A204.1 (cell line): ENCODE results near the gene OR51V1.
"Not testable (repeated sequence)": the region's sequence is repeated elsewhere in the genome, so short reads cannot be mapped to it uniquely, and the experiment has no call there.

Source experiments
- FAIRE-seq: peaks from 2 replicates; lab custom pipeline; 2012; peaks lifted over from hg19 to GRCh38; lab: Jason Lieb, UNC

Gene OR51V1, protein sequence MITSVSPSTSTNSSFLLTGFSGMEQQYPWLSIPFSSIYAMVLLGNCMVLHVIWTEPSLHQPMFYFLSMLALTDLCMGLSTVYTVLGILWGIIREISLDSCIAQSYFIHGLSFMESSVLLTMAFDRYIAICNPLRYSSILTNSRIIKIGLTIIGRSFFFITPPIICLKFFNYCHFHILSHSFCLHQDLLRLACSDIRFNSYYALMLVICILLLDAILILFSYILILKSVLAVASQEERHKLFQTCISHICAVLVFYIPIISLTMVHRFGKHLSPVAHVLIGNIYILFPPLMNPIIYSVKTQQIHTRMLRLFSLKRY

DNA sequence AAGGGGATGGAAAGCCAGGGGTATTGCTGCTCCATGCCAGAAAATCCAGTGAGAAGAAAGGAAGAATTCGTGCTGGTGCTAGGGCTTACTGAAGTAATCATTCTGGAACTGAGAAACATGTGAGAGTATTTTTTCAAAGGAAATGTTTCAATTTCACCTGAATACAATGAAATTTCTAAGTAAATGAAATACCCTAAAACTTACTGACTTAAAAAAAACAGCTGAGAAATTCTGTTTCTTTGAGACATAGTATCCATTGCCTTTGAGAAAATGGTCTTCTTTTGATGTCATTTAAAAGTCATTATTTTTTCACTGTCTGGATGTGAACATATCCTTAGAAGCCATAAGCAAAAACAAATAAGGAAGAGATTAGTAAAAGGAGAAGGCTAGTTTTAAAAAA is at the start of gene OR51V1:
Gene OR51V1 (minus strand): TSS at position 101 of the 400 bp plus-strand sequence. CDS start 0 bp downstream, at position 101.
- no peak for FAIRE-seq

DNA sequence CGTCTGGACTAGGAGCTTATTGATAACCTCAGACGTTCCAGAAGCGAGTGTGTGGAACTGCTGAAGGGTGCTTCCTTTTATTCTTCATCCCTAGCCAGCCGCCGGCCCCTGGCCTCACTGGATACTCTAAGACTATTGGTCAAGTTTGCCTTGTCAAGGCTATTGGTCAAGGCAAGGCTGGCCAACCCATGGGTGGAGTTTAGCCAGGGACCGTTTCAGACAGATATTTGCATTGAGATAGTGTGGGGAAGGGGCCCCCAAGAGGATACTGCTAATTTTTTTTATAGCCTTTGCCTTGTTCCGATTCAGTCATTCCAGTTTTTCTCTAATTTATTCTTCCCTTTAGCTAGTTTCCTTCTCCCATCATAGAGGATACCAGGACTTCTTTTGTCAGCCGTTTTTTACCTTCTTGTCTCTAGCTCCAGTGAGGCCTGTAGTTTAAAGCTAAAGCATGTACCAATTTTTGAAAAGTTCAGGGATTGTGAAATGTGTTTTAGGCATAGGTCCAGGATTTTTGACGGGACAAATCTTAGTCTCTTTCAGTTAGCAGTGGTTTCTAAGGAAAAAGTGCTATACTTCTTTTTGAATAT is 49.4 kb upstream of the OR51V1 start, which contains the start of gene HBG1:
Gene HBG1 (minus strand): TSS at position 51 of the 590 bp plus-strand sequence. CDS start 53 bp downstream, outside the sequence.
- not testable (repeated sequence) for FAIRE-seq

DNA sequence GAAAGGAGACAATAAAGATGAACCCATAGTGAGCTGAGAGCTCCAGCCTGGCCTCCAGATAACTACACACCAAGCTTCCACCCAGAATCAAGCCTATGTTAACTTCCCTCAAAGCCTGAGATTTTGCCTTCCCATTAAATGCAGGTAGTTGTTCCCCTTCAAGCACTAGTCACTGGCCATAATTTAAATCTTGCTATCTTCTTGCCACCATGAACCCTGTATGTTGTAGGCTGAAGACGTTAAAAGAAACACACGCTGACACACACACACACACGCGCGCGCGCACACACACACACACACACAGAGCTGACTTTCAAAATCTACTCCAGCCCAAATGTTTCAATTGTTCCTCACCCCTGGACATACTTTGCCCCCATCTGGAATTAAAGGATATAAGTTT is 48.0 kb upstream of the OR51V1 start:
- not testable (repeated sequence) for FAIRE-seq

DNA sequence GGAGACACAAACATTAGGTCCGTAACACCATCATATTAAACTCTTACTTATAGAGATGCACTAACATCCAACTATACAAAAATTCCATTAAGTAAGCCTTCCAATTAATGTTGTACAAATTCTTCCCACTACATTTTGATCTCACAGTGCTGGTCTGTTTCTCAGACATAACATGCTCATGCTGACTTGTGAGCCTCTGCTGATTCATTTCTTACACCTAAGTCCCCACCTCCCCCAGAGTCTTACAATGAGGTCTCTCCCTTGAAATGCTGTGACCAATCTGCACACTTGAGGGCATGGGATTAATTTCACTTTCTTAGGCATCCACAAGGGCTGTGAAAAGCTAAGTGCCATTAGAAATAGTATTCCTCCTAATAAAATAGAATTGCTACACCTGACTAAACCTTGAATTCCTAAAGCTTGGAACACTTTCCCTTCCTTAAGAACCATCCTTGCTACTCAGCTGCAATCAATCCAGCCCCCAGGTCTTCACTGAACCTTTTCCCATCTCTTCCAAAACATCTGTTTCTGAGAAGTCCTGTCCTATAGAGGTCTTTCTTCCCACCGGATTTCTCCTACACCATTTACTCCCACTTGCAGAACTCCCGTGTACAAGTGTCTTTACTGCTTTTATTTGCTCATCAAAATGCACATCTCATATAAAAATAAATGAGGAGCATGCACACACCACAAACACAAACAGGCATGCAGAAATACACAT is 47.1 kb upstream of the OR51V1 start:
- no peak for FAIRE-seq

DNA sequence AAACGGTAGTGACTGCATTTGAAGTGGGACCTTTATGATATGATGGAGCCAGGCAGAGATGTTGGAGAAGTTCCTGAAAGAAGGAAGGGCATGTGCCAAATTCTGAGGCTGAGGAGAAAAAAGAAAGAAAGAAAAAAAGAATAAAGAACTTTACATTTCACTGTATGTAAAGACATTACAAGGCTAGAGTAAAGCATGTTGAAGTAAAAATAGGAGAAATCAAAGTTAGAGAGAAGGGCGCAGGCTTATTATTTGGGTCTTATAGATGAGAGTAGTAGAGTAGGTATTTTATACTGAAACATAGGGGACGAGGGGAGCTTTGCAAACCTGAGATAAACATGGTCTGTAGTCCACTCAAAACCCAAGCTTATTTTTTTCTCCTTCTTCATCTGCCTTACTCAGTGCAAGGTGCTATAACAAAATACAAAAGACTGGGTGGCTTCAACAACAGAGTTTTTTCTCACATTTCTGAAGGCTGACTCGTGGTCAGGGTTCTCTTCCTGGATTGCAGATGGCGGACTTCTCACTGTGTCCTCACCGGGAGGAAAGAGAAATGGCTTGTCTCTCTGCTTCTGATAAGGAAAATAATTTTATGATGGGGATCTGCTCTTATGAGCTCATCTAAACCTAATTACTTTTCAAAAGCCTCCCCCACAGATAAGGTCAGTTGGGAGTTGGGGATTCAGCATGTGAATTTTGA is 46.4 kb upstream of the OR51V1 start:
- no peak for FAIRE-seq

DNA sequence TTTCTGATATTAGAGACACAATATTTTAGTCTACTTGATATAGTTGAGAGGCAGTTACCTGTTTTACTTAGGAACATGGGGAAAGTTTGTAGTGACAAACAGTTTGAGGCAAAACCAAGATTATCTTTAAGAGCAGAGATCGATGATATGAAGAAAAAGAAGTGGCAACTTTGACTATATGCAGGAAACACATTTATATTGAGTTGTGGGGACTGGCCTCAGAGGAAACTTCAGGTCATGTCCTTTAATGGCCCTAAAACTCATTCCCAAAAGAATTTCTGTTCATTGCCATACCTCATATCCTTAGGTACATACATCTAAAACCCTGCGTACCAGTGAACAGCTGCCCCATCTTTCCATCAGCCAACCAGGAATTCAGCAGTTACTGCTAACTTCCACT is 44.7 kb upstream of the OR51V1 start:
- no peak for FAIRE-seq

DNA sequence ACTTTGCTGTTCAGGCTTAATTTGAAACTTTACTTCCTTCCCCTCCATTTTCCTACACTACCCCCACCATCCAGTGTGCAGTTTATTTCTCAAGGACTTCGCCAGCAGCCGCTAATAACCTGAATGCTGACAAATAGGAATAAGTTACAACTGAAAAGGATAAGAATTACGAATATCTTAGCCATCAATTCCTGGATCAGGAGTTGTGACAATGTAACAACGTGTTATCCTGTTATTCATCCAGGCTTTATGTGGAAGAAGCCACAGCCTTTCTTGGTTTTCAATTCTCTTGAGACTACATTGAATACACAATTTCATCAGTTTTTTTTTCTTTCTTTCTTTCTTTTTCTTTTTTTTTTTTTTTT is 43.3 kb upstream of the OR51V1 start:
- no peak for FAIRE-seq

DNA sequence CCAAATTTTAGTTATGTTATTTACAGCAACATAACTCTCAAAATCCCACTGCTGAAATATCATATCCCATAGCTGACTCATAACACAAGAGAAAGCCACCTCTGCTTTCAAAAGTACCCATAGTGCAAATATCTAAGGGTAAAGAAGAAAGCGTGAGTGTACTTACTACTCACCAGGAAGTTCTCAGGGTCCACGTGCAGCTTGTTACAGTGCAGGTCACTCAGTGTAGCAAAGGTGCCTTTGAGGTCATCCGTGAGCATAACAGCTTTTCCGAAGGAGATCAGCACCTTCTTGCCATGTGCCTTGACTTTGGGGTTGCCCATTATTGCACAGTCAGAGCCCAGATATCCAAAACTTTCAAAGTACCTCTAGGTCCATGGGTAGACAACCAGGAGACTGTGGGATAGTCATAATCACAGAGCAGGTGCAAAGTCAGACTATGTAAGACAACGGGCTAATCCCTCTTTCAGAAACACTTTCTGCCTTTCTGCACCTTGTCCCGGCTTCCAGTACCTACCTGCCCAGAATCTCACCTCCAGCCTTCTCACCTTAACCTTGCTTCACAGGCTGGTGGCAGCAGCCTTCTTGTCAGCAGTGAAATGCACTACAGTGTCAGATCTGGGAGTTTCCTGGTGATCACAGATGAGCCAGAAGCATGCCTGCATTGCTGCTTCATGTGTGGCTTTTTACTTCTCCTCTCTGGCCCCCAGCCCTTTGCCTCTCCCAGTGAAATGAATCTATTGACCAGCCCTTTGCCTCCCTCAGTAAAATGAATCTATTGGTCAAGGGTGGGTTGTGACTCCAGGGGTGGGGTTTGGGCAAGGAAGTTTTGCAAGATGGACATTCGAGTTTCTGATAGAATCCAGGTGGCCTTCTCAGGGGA is 42.7 kb upstream of the OR51V1 start:
- no peak for FAIRE-seq

DNA sequence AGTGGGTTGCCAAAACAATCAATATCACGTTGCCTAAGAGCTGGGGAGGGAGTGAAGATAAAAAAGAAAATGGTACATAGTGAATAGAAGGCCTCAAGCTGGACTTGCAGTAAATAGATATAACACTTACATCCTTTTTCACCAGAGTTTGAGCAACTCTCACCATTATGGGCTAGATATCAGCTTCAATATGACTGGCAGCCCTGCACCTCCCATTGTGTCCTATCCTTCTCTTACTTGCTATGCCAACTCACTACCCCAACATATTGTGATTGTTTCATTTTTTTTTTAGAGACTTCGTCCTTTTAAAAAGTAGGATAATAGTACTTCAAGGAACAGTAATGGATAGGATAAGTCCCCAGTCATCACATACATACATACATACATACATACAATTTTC is 41.7 kb upstream of the OR51V1 start:
- no peak for FAIRE-seq

DNA sequence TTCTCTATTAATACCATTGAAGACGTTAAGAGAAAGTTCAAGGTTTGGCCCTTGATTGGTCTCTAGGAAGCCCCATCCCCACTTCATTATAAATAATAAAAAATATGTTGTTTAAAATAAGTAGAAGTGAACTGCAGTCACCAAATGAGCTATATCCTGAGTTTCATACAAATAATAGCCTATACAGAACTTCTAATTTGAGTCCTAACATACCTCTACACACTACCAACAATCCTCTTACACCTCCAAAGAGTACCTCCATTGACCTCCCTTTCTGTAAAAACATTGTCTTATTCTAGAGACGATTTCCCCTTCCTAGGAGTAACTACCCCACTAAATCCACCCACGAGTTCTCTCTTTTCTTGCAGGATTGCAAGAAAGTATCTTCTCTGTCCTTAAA is 41.0 kb upstream of the OR51V1 start:
- no peak for FAIRE-seq

DNA sequence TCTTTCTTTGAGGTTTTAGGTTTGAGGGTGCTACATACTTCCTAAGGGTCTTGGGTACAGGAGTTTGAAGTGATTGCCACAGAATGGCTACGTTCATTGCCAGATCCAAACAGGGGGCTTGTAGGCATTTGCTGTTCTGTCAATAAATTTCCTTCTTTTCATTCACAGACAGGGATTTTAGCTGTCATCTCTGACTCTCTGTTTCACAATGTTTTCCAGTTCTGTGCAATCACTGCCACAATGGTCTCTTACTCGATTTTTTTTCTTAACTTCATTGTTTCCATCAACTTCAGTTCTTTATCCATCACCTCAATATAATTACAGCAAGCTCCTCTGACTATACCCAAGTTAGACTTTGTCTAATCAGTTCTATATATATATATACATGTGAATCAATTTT is 40.0 kb upstream of the OR51V1 start:
- FAIRE-seq: no peak

DNA sequence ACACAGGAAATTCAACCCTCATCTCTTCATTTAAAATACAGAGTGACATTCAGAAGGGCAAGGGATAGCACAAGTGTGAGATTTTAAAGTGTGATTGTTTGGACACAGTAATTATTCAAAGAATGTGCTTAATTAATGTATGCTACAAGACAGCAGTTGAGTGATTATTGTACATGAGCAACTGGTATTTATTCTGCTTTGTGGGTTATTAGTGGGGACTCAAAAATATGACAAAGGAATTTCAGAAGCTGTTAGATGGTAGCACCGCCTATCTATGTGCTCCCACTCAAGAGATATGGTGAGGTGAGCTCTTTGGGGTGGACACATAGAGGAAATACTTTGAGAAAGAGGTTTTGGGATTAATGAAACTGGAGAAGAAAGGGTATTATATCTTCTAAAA is 39.6 kb upstream of the OR51V1 start:
- FAIRE-seq: no peak

DNA sequence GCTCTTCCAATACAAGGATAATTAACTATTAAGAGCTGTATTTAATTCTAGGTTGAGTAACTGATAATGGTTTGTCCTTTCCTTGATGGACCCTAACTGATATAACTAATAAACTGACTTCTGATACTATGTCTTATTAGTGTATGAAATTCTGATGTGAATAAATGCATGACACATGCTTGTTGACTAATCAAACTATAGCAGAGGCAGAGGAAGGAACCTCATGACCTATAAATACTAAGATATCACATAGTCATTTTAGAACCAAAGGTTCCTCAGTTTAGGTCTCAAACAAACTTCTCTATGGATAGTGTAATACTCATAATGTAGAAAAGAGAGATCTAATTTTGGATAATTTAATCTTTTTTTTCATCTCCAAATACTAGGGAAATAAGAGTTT is 38.6 kb upstream of the OR51V1 start:
- FAIRE-seq: no peak

DNA sequence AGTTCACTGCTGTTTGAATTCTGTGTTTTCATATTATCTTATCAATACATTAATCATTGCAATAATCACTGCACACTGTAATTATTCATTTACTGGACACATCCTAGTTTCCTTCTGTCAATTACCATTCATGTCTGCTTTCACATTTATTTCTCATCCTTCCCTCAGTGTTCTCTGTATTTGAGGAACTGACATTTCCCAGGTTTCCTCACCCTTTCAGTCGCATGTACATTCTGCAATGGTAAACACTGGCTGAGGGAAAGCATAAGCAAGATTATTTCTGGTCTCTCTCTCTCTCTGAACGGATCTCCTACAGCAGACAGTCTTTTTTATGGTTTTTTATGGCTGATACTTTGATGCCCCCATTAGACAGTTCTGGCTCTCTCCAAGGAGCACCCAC is 38.0 kb upstream of the OR51V1 start:
- FAIRE-seq: no peak

DNA sequence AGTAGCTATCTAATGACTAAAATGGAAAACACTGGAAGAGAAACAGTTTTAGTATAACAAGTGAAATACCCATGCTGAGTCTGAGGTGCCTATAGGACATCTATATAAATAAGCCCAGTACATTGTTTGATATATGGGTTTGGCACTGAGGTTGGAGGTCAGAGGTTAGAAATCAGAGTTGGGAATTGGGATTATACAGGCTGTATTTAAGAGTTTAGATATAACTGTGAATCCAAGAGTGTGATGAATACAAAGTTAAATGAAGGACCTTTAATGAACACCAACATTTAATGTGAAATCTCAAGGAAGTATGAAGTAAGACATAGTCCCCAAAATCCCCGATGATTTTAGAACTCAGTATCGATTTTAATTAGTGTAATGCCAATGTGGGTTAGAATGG is 36.9 kb upstream of the OR51V1 start:
- no peak for FAIRE-seq

DNA sequence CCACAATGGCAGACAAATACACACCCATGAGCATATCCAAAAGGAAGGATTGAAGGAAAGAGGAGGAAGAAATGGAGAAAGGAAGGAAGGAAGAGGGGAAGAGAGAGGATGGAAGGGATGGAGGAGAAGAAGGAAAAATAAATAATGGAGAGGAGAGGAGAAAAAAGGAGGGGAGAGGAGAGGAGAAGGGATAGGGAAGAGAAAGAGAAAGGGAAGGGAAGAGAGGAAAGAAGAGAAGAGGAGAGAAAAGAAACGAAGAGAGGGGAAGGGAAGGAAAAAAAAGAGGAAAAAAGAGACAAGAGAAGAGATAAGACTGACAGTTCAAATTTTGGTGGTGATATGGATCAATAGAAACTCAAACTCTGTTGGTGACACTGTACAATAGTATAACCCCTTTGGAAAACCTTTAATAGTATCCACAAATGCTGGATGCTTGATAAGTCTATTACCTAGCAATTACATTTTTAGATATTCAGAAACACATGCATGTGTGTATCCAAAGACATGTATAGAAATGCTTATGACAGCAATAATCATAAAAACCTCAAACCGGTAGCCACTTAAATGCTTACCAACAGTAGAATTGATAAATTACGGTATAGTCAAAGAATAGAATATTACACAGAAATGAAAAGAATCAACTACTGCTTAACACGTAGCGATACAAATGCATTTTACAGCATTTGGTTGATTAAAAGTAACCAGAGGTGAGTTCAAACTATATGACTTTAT is 35.0 kb upstream of the OR51V1 start:
- no peak for FAIRE-seq

DNA sequence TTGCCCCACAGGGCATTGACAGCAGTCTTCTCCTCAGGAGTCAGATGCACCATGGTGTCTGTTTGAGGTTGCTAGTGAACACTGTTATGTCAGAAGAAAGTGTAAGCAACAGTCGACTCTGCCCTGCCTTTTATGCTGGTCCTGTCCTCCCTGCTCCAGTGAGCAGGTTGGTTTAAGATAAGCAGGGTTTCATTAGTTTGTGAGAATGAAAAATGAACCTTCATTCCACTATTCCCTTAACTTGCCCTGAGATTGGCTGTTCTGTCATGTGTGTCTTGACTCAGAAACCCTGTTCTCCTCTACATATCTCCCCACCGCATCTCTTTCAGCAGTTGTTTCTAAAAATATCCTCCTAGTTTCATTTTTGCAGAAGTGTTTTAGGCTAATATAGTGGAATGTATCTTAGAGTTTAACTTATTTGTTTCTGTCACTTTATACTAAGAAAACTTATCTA is 33.9 kb upstream of the OR51V1 start, which contains the start of gene HBD:
Gene HBD (minus strand): TSS at position 103 of the 454 bp plus-strand sequence. CDS start 50 bp downstream, at position 53.
- no peak for FAIRE-seq

DNA sequence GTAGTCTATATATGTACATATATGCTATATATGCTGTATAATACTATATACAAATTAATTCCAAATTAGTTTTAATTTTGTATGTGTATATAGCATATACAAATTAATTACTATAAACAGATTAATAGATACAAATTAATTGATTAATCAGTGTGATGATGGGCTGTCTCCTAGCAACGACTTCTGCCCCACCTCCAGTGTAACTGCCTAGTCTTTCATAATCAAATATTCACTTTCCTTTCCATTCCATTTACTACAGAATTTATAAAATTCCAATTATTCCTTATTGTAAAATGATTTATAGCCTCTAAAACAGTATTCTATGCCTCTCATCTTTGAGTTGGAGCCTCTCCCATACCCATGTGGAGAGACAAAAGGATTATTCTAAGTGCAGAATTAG is 32.8 kb upstream of the OR51V1 start:
- no peak for FAIRE-seq

DNA sequence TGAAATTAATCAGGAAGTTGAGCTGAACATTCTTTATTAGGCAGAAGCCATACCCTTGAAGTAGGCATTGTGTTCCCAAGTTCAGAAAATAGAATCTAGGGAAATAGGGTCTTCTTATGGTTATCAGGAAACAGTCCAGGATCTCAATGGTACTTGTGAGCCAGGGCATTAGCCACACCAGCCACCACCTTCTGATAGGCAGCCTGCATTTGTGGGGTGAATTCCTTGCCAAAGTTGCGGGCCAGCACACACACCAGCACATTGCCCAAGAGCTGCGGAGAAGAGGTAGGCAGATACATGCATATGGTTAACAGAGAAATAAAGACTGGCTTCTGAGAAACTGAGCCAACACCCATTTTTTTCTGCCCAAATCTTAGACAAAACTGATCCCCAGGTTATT is 32.3 kb upstream of the OR51V1 start:
- no peak for FAIRE-seq

DNA sequence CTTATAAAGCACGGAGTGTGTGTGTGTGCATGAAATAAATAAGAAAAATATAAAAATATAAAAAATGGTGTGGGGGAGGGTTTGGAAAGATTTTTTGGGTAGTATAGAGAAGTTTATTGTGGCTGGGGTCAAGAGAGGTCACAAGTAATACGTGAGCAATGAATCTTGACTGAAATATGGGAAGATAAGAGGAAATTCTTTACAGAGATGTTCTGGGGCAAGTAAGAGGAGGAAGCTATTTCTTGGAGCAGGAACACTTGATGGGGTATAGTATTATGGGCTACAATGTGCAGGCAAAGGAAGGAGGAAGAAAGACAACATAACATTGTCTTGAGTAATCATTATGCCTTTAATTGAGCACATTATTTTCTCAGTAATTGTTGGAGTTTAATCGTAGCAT is 31.7 kb upstream of the OR51V1 start:
- FAIRE-seq: no peak

DNA sequence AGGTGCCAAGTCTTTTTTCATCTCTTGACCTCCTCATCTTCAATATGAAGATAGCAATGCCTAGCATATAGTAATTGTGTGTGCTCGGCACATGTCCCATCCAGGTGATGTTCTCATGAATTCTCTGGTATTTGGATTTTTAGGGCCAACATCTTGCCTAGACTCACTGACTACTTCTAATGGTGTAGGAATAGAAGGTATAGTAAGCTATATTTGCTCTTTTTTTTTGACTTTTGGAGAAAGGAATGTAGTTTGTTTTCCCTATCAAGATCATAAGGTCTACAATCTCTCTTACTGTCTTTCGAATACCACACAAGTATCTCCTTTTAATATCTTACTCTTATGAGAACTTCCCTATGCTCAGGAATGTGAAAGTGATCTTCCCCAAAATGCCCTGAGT is 30.6 kb upstream of the OR51V1 start:
- no peak for FAIRE-seq
